ENCODE measurements around the gene MAP4K4.

Gene MAP4K4

GRCh38 chr2:101815154-101815553 is 117.6 kb downstream of the MAP4K4 start:
- no peaks in the 10 kb centered on the region for H3K4me1 ChIP-seq (ENCODE audit: control insufficient read depth in 1 of 2, insufficient read depth in 1 of 2, low read depth in 1 of 2, low read length in 1 of 2)
- no peak for TF ChIP-seq CTCF (IDR thresholded peaks at IDR 0.05)
- no peak overlapping the region for H3K4me3 ChIP-seq (ENCODE audit: low read depth in 1 of 2, low read length in 1 of 2)
- no peaks in the 10 kb centered on the region for H3K27me3 ChIP-seq
- no peaks in the 10 kb centered on the region for H3K9me3 ChIP-seq
- no peaks in the 10 kb centered on the region for H3K36me3 ChIP-seq
- H3K27ac ChIP-seq = no peak overlapping the region

- no peak for TF ChIP-seq CTCF (IDR thresholded peaks at IDR 0.05)
Measured at GRCh38 chr2:101815739-101816391, 118.4 kb downstream of the MAP4K4 start.

GRCh38 chr2:101816598-101816997 is 119.1 kb downstream of the MAP4K4 start:
- H3K4me1 ChIP-seq (ENCODE audit: control insufficient read depth in 1 of 2, insufficient read depth in 1 of 2, low read depth in 1 of 2, low read length in 1 of 2) = no peaks in the 10 kb centered on the region
- no peak overlapping the region for H3K27ac ChIP-seq
- H3K27me3 ChIP-seq = no peaks in the 10 kb centered on the region
- H3K4me3 ChIP-seq (ENCODE audit: low read depth in 1 of 2, low read length in 1 of 2) = no peak overlapping the region
- H3K36me3 ChIP-seq = no peaks in the 10 kb centered on the region
- TF ChIP-seq CTCF (IDR thresholded peaks at IDR 0.05) = no peak
- no peaks in the 10 kb centered on the region for H3K9me3 ChIP-seq

More at GRCh38 chr2:101815739-101816391, 118.4 kb downstream of the MAP4K4 start:
- Histone ChIP-seq H3K27me3 (no peaks in the 10 kb centered on the region), H3K27ac (no peak overlapping the region), H3K36me3 (no peaks in the 10 kb centered on the region), H3K4me3 (ENCODE audit: low read depth in 1 of 2, low read length in 1 of 2) (no peak overlapping the region), H3K4me1 (ENCODE audit: control insufficient read depth in 1 of 2, insufficient read depth in 1 of 2, low read depth in 1 of 2, low read length in 1 of 2) (no peaks in the 10 kb centered on the region), H3K9me3 (no peaks in the 10 kb centered on the region)

GRCh38 chr2:101817481-101817880 is 120.0 kb downstream of the MAP4K4 start:
- Histone ChIP-seq H3K9me3 (no peaks in the 10 kb centered on the region), H3K4me1 (ENCODE audit: control insufficient read depth in 1 of 2, insufficient read depth in 1 of 2, low read depth in 1 of 2, low read length in 1 of 2) (no peaks in the 10 kb centered on the region), H3K36me3 (no peaks in the 10 kb centered on the region), H3K27me3 (no peaks in the 10 kb centered on the region), H3K27ac (no peak overlapping the region), H3K4me3 (ENCODE audit: low read depth in 1 of 2, low read length in 1 of 2) (no peak overlapping the region)
- TF ChIP-seq CTCF (IDR thresholded peaks at IDR 0.05) = no peak

GRCh38 chr2:101818531-101819451 is 121.3 kb downstream of the MAP4K4 start:
- peak overlapping the region; percentile 28 for H3K27ac ChIP-seq
- H3K4me1 ChIP-seq (ENCODE audit: control insufficient read depth in 1 of 2, insufficient read depth in 1 of 2, low read depth in 1 of 2, low read length in 1 of 2) = peaks cover 0 to 9% of the 10 kb centered on the region in 2 experiments
- H3K4me3 ChIP-seq (ENCODE audit: low read depth in 1 of 2, low read length in 1 of 2) = no peak overlapping the region

More at GRCh38 chr2:101818531-101819451, 121.3 kb downstream of the MAP4K4 start:
- Histone ChIP-seq H3K27me3 (no peaks in the 10 kb centered on the region), H3K36me3 (no peaks in the 10 kb centered on the region), H3K9me3 (no peaks in the 10 kb centered on the region)
- TF ChIP-seq CTCF (IDR thresholded peaks at IDR 0.05) = no peak

Data from neutrophil (primary cell).